Inflammatory macrophage (primary cell): Measurements from ENCODE around the gene ENTREP1.
"Not testable (repeated sequence)": the region's sequence is repeated elsewhere in the genome, so short reads cannot be mapped to it uniquely, and the experiment has no call there.

Experiments
- DNase-seq, 2 donors: peaks; one replicate each; pipeline ENCODE4 v3.0.0-alpha.2; 2020 to 2022

Gene ENTREP1

DNA sequence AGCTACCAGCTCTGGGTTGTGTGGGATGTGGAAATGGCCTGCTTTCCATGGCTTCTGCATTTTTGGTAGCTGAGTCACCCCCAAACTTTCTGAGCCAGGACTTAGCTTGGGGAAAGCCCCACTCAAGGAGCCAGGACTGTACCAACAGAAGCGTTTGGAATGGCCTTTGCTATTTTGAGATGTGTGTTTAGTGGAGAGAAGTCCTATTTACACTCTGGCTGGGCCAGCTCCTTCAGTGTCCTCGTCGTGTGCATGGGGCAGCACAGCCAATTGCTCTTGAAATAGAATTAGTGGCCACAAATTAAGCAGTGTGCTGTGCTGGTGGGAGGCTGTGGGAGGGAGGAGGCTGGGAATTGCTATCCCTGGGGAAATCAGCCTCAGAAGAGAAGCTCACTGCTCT is 51.6 kb downstream of the ENTREP1 start:
- peak; percentile 44 to 77 for DNase-seq

GRCh38 chr9:69377291-69377690 is 52.3 kb downstream of the ENTREP1 start:
- DNase-seq = no peak

GRCh38 chr9:69377981-69378380 is 53.0 kb downstream of the ENTREP1 start:
- DNase-seq = no peak

GRCh38 chr9:69379270-69379982 is 54.4 kb downstream of the ENTREP1 start:
- no peak for DNase-seq

GRCh38 chr9:69380301-69380700 is 55.3 kb downstream of the ENTREP1 start:
- DNase-seq = no peak

GRCh38 chr9:69380811-69381210 is 55.8 kb downstream of the ENTREP1 start:
- DNase-seq = no peak

DNA sequence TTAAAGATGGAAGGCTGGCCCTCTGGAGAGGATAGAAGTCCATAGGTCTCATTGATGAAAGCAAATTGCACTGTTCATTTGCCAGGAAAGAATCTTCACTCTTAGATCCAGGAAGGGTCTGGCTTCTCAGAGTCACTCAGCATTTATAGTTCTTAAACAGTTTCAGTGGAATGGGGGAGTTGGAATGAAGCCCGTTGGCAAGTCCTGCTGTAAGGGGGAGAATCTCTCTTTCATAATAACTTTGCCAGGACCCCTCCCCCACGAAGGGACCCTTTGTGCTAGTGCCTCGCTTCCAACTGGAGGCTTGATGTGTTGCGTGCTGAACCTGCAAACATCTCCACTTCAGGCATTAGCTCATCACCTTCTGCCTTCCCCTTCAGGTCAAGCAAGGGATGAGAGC is 57.1 kb downstream of the ENTREP1 start:
- no peak for DNase-seq

DNA sequence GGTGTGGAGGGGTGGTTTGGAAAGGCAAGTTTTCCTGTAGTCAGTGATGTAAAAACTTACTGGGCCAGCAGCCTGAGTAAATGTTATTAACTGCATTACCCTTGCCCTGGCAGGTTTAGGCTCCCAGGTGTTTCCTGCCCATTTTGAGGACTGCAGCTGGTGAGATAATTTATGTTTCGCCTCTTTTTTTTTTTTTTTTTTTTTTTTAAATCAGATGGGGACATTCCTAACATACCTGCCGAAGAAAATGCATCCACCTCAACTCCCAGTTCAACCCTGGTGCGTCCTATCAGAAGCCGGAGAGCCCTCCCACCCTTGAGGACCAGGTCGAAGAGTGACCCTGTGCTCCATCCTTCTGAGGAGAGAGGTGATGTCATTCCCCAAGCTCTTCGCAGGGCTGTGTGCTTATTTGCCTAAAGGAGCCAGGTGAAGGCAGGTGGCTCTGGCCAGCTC is 60.6 kb downstream of the ENTREP1 start:
- DNase-seq = no peak

- no peak for DNase-seq
These were observed 61.6 kb downstream of the ENTREP1 start for GRCh38 chr9:69386651-69387050.

DNA sequence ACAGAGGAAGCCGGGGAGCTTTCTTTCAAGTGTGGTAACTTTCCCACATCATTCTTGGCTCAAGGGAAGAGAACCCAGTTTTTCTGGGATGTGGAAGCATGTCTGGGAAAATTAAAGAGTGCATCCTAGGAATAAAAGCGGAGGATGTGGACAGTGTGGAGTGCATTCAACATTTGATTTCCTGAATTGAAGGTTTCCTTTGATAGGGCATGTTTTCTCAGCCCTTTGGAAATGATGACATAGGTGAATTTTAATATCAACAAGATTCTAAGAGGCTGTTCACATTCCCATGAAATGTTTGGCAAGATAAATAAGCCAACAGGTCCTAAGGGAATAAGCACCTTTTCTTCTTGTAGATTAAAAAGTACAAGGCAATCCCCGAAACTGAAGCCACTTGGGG is 63.6 kb downstream of the ENTREP1 start:
- DNase-seq = no peak

- DNase-seq = no peak
These were observed 64.5 kb downstream of the ENTREP1 start for GRCh38 chr9:69389437-69389995.

DNA sequence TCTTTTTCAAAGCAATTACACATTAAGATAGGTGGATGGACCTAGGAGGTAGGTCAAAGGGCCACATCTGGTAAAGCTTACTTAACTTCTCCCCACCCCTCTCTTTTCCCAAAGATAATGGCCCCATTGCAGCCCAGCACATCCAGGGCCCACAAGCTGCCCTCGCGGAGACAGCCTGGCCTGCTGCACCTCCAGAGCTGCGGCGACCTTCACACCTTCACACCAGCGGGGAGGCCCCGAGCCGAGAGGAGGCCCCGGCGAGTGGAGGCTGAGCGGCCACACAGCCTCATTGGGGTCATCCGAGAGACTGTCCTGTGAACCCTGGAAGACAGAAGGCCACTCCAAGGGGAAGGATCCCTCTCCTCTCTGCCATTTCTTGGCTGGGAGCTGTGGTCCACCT is 66.5 kb downstream of the ENTREP1 start:
- DNase-seq = no peak

GRCh38 chr9:69391946-69392345 is 66.9 kb downstream of the ENTREP1 start:
- no peak for DNase-seq

DNA sequence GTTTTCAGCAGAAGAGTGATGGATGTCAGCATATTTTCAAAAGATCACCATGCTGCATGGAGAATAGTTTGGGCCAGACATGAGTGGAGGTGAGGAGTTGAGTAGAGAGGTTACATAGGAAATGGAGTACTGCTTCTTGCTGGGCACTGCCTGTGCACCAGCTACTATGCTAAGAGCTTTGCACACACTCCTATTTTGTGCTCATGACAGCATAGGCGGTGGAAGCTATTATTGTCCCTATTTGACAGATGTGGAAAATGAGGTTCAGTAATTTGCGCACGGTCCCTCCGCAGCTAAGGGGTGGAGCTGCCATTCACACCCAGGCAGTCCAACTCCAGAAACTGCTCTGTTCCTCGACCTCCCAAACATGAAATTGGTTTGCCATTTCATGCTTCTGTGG is 67.8 kb downstream of the ENTREP1 start:
- no peak for DNase-seq

DNA sequence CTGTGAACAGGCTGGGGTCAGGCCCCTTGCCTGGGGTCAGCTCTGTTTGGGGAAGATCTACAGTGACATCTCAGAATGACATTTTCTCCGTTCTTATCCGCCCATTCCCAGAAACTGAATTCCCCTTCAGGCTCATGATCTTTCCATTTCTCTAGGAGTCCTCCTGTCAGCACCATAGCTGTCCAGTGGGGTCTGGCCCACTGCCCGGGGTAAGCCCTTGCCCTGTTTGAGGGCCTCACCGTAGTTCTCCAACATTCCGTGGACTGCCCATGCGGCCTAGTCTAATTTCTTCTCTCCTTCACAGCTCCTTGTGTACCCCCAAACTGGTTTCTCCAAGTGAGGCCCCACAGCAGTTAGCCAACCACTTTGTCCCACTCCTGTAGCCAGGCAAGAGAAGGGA is 68.4 kb downstream of the ENTREP1 start:
- no peak for DNase-seq

DNA sequence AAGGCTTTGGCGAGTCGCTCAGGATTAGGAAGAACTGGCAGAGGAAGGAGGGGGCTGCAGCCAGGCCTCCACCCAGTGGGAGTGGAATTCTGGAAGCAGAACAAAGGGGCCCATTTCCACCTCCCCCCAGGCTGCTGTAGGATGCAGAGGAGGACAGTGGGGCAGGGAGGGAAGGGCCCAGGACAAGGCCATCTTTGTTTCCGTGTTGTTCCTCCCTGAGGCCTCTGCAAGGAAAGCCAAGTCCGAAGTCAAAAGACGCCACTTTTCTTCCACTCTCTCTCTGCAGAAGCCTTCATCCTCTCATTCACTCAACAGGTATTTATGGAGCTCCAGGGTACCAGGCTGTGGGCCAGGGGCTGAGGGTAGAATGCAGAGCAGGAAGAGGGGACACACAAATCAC is 70.7 kb downstream of the ENTREP1 start:
- DNase-seq = no peak

GRCh38 chr9:69396759-69397158 is 71.7 kb downstream of the ENTREP1 start:
- DNase-seq = no peak

- no peak for DNase-seq
These were observed 72.6 kb downstream of the ENTREP1 start for GRCh38 chr9:69397384-69398214.

DNA sequence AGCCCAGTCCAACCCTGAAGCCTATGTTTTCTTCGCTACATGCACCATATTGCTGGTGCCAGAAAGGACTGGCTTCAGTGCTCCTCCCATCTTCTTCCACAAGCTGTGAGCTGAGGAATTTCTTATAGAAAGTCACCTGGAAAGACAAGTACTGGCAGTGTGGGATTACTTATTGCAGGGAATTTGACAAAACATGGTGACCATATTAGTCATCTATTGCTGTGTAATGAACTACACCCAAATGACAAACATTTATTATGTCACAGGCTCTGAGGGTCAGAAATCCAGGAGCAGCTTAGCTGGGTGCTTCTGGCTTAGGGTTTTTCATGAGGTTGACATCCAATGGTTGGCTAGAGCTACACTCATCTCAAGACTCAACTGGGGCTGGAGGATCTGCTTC is 75.5 kb downstream of the ENTREP1 start:
- no peak for DNase-seq

- DNase-seq = not testable (repeated sequence)
These were observed 84.9 kb downstream of the ENTREP1 start for GRCh38 chr9:69409936-69410335.

DNA sequence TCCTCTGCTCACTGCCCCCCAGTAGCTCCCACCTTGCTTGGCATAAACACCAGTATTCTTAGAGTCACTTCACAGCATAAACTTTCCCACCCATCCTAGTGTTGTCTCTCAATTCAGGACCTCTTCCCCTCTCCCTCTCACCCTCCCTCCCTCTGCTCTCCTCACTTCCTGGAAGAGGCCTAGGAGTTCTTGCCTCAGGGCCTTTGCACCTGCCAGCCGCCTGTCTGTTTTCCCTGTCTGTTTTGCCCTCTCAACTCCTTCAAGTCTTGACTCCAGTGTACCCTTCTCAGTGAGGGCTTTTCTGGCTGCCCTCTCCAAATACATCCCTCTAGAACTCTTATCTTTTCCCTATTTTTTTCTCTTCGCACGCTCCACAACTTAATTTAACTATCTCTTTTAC is 86.2 kb downstream of the ENTREP1 start:
- no peak for DNase-seq

GRCh38 chr9:69411931-69412740 is 87.1 kb downstream of the ENTREP1 start:
- DNase-seq = no peak

DNA sequence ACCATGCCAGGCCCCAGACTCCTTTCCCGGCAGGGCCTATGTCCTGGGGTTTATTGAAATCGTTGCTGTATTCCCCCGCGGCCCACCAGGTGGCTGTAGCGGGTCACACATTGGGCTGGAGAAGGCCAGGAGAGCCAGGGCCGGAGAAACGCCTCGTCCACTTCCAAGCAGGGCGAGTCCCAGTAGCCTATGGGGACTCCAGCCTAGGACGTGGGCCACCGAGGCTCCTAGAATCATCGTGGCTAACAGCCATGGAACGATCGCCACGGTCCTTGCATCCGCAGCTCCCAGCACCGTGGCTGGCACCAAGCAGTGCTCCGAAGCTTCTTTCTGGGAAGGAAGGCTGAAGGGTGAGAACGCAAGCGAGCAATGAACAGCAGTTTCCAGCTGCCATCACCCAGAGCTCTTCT is 87.7 kb downstream of the ENTREP1 start:
- DNase-seq = peak in 1 of 2 donors; percentile 19
